VCaP (cell line): ENCODE measurements around the gene AKAP6.

Experiments used
- H3K27ac ChIP-seq: fragments of 450-650 bp; 2 replicates; pipeline ENCODE4 v1.5.1; 2017
- TF ChIP-seq, protein P1 (sequence below): fragments of 450-650 bp; conservative IDR thresholded peaks from 2 replicates; pipeline ENCODE4 v1.5.1; 2017; ENCODE audit warnings: mild to moderate bottlenecking, moderate library complexity

The AKAP6 gene

DNA sequence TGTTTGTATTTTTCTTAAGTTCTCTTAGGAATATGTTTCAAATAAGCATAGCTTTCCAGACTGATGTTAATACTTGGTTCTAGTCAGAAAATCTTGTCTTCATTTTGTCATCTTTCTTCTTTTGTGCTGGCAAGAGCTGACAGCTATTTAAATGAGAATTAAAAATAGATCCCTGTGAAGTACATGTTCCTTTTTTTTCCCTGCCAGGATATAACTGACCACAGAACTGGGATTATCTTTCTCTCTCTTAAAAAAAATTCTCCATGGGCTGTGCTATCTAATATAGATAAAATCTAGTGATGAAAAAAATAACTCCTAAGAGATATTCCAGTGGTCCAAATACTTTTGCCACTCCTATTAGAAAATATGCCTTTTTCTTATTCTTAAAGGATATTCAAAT is 163.4 kb downstream of the AKAP6 start:
- TF ChIP-seq, protein P1, sequence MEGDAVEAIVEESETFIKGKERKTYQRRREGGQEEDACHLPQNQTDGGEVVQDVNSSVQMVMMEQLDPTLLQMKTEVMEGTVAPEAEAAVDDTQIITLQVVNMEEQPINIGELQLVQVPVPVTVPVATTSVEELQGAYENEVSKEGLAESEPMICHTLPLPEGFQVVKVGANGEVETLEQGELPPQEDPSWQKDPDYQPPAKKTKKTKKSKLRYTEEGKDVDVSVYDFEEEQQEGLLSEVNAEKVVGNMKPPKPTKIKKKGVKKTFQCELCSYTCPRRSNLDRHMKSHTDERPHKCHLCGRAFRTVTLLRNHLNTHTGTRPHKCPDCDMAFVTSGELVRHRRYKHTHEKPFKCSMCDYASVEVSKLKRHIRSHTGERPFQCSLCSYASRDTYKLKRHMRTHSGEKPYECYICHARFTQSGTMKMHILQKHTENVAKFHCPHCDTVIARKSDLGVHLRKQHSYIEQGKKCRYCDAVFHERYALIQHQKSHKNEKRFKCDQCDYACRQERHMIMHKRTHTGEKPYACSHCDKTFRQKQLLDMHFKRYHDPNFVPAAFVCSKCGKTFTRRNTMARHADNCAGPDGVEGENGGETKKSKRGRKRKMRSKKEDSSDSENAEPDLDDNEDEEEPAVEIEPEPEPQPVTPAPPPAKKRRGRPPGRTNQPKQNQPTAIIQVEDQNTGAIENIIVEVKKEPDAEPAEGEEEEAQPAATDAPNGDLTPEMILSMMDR = no peak
- no peak overlapping the region for H3K27ac ChIP-seq

DNA sequence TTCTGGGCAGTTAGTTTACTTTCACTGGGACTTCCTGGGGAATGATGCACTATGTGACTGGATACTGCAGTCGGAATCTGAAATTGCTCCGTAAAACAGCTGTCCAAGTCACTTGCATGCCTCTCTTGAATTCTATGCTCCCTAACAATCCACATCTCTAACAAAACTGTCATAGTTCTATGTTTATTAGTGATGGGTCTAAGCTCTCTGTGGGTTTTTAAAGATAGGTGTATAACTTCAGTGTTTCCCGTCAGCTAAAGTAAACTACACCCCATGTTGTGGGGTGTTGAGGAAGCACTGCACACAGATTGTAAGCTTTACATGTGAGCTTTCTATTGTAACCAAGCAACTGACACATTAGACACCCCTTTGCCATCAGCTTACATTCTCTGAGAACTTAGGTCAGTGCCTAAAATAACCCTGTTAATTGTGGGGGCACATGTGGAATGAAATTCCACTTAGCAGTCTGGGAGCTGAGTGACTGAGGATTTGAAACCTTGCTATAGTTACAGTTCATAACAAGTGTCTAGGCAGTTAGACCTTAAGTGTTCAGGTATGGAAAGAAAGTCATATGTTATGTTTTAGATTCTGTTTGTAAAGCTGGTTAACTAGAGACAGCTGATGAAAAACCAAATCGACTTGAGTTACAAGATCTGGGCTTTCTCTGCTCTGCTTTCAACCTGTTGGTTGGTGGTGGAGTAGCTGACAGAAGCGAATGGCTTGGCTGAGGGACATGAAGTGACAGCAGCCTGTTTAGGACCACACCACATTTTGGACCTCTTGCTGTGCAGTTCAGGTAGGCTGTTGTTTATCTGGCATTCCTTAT is 165.7 kb downstream of the AKAP6 start:
- TF ChIP-seq, protein P1 = no peak
- H3K27ac ChIP-seq = no peak overlapping the region

DNA sequence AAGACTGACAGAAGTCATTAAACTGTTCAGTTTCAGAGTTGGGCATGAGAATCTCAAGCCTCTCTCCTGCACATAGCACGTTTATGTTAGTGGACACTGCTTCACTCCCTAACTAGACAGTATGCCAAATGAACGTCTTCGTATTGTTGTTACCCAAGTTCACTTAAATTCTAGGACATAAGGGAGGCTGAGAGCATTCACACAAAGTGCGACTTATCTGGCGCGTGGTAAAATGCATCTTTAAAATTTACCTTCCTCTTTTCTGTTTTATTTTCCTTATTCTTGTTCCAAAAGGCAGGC is 166.3 kb downstream of the AKAP6 start:
- no peak overlapping the region for H3K27ac ChIP-seq
- TF ChIP-seq, protein P1 = no peak

DNA sequence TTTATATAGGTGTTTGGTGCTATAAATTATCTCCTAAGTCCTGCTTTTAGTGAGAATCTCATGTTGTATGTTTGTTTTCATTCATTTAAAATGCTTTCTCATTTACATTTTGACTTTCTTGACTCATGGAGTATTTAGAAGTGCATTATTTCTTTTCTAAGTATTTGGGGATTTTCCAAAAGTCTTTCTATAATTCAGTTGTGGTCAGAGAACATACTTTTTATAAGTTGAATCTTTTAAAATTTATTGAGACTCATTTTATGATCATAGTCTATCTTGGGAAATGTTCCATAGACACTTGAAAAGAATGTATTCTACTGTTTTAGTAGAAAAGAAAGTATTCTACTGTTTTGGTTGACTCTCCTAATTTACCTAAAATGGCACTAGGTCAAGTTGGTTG is 168.2 kb downstream of the AKAP6 start:
- H3K27ac ChIP-seq = no peak overlapping the region
- TF ChIP-seq, protein P1 = no peak

DNA sequence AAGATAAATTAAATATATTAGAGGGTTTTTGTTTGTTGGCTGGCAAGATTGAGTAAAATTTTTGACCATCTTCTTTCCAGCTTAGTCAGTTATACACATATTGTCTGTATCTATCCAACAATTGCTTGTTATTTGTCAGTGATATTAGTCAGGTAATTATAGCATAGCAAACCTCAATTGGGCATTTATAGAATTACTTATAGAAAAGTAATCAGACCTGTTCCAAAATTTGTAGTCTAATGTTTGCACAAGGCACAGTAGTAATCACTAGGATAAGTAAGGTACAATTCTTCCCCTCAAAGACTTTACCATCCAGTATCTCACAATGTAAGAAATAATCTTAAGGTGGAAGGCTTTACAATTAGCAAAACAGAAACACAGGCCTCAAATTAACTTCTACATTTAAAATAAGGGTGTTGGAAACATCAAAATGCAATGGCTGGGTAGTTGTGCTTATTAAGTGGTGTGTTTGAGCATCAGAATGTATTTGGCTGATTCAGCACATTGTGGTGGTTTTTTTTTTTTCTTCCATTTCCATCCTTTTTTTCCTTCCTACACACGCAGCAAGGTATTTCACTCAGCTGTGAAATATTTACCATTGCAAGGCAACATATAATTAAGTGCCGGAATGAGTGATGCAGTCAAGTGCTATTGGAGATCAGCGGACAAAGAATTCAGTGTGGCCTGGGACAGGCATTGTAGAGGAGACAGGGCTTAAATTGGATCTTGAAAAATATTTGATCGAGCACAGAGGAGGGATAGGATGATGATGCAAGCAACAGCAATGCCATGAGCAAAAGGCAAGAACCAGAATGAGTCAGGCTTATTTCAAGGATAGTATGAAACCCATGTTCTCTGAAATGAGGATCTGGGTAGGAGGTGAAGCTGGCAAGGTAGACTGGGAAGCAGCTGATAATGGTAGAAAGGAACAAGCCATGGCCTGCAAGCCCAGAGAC is 178.2 kb downstream of the AKAP6 start:
- H3K27ac ChIP-seq = no peak overlapping the region
- TF ChIP-seq, protein P1 = no peak

DNA sequence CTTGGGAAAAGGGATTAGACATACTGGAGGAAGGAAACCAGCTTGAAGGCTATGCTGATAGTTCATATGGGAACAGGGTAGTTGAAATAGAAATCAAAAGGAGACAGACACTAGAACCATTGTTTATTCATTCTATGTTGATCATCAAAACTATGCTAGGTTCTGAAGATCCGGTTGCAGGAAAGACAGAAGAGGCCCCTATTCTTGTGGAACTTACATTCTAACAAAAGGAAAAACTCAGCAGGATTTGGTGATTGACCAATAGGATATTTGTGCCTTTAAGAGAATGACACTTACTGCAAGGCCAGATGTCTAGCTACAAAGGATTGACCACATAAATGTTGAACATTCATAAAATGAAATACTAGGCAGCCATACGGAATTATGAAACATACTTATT is 179.2 kb downstream of the AKAP6 start:
- TF ChIP-seq, protein P1 = no peak
- no peak overlapping the region for H3K27ac ChIP-seq

DNA sequence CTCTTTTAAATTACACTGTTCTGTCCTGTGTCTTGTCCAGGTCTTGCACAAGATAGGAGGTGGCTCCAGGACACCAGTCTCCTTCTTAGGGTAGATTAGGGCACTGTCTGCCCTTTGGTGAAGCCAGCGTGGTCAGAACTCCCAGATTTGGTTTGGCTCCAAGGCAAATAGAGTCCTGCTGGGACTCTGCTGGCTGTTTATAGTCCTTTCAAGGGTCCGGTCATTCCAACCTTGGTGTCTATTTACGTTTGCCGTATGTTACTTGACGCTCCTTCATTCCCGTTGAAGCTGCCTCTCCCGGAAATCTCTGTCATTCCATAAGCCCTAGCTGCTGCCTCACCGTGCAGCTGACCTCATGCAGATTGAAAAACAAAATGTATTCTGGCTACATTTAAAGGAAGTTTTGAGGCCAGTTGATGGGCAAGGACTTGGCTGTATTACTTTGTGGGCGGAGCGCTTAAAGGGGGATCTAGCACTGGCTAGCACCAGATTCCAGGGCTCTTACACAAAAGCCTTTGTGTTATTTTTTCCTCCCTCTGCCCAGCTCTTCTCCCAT is 180.6 kb downstream of the AKAP6 start:
- H3K27ac ChIP-seq = peak overlapping the region; percentile 47
- TF ChIP-seq, protein P1 = no peak
